PC-9 (cell line): ENCODE measurements around the gene FTO. TPM values are rescaled to one million over a fixed set of nuclear protein-coding genes. Genes with fewer than 3 reads are reported as not detected.

Experiments used
- BruUV-seq: library from RNA; stranded (reverse); fragments of 400-500 nt; replicated peaks from 2 replicates; lab custom pipeline; 2021; lab: Mats Ljungman, UMichigan
- CTCF ChIA-PET: fragments of 300-600 bp; sonication (Branson Sonifier 250); formaldehyde crosslinking; loops from one replicate; lab custom pipeline; 2022; ENCODE audit warnings: antibody characterized with exemption; lab: Charles Lee
- POLR2A ChIA-PET: fragments of 300-600 bp; sonication (Branson Sonifier 250); formaldehyde crosslinking; loops from one replicate; lab custom pipeline; 2022; ENCODE audit warnings: antibody characterized with exemption; ENCODE audit not compliant: unreplicated experiment; lab: Charles Lee
- DNase-seq, 2 experiments: peaks; one replicate each; pipeline versions ENCODE4 v3.0.0 to v3.0.0-alpha.2; 2015 to 2022; ENCODE audit warnings: mixed read lengths in 1 of 2
- H2AFZ ChIP-seq: fragments of 200-600 bp; sonication (generic); 2 replicates; pipeline ENCODE4 v1.8.1; 2017; ENCODE audit warnings: antibody characterized with exemption
- H3F3A ChIP-seq: fragments of 200-600 bp; sonication (generic); 2 replicates; pipeline ENCODE4 v1.8.1; 2017; ENCODE audit warnings: antibody characterized with exemption, mild to moderate bottlenecking, low read depth; ENCODE audit not compliant: insufficient read depth
- H3K27ac ChIP-seq: fragments of 200-600 bp; sonication (generic); 2 replicates; pipeline ENCODE4 v1.6.1; 2016; ENCODE audit warnings: mixed run types
- H3K27me3 ChIP-seq: fragments of 200-600 bp; sonication (generic); 2 replicates; pipeline ENCODE4 v1.6.1; 2016; ENCODE audit warnings: low read depth, mixed run types; ENCODE audit not compliant: insufficient read depth
- H3K36me3 ChIP-seq: fragments of 200-600 bp; sonication (generic); 2 replicates; pipeline ENCODE4 v1.6.1; 2016; ENCODE audit warnings: low read depth, mixed run types
- H3K4me1 ChIP-seq: fragments of 200-600 bp; sonication (generic); replicated peaks from 2 replicates; pipeline ENCODE4 v1.6.1; 2016; ENCODE audit warnings: mixed run types; ENCODE audit not compliant: insufficient read depth
- H3K4me2 ChIP-seq: fragments of 200-600 bp; sonication (generic); 2 replicates; pipeline ENCODE4 v1.6.1; 2017; ENCODE audit warnings: mixed run types
- H3K4me3 ChIP-seq: fragments of 200-600 bp; sonication (generic); 2 replicates; pipeline ENCODE4 v1.6.1; 2016; ENCODE audit warnings: mixed run types
- H3K79me2 ChIP-seq: fragments of 200-600 bp; sonication (generic); 2 replicates; pipeline ENCODE4 v1.6.1; 2017; ENCODE audit warnings: low read depth, mixed run types
- H3K9me2 ChIP-seq: fragments of 200-600 bp; sonication (generic); 2 replicates; pipeline ENCODE4 v1.8.1; 2017; ENCODE audit warnings: mild to moderate bottlenecking; ENCODE audit not compliant: insufficient read depth
- H3K9me3 ChIP-seq: fragments of 200-600 bp; sonication (generic); 2 replicates; pipeline ENCODE4 v1.8.1; 2016; ENCODE audit warnings: low read depth; ENCODE audit not compliant: insufficient read depth
- H4K20me1 ChIP-seq: fragments of 200-600 bp; sonication (generic); 2 replicates; pipeline ENCODE4 v1.8.1; 2017; ENCODE audit not compliant: insufficient read depth
- CTCF ChIP-seq: fragments of 200-600 bp; sonication (generic); conservative IDR thresholded peaks from 2 replicates; pipeline ENCODE4 v1.6.1; 2017; ENCODE audit warnings: mixed run types, antibody characterized with exemption, mild to moderate bottlenecking, moderate library complexity
- EZH2 ChIP-seq: fragments of 200-600 bp; sonication (generic); IDR thresholded peaks from 2 replicates; pipeline ENCODE4 v1.8.0; 2017; ENCODE audit warnings: antibody characterized with exemption, low read depth
- intact Hi-C: fragments of 100-400 bp; cut with micrococcal nuclease; formaldehyde crosslinking; loops from one replicate; pipeline ENCODE4 v1.10.0; 2022; ENCODE audit not compliant: unreplicated experiment
- total RNA-seq: library from RNA; stranded (reverse); gene quantifications from 2 replicates; pipeline ENCODE4 v1.2.3, GENCODE V29; 2021

Gene FTO
- total RNA-seq, 1 experiment from 2014 or later = 58.1 TPM

GRCh38 chr16:53866520-53866919 lies 162.6 kb downstream of the FTO start:
- DNase-seq = no peak
- 0 out of 2 replicates have a peak overlapping the region, but pooled peaks have one; percentile 86 for H3K27ac ChIP-seq
- H3K4me2 ChIP-seq = no peak overlapping the region
- CTCF ChIA-PET = no interaction called here
- H3K4me1 ChIP-seq = peaks cover 35% of the 10 kb centered on the region
- H3K79me2 ChIP-seq = no peaks in the 10 kb centered on the region
- H3K9me3 ChIP-seq = peaks cover 9% of the 10 kb centered on the region
- no peaks in the 10 kb centered on the region for H3K9me2 ChIP-seq
- TF ChIP-seq EZH2 = no peak
- TF ChIP-seq CTCF = no peak
- no peaks in the 10 kb centered on the region for H3K27me3 ChIP-seq
- BruUV-seq = no TSS peak
- H3K36me3 ChIP-seq = no peaks in the 10 kb centered on the region
- peaks cover 26% of the 10 kb centered on the region for H3F3A ChIP-seq
- H2AFZ ChIP-seq = no peak overlapping the region
- intact Hi-C loops = loop anchor here (10.0 kb wide), 1 partner anchor 82 kb away; no protein-coding TSS in a partner anchor
- no peak overlapping the region for H3K4me3 ChIP-seq
- H4K20me1 ChIP-seq = no peaks in the 10 kb centered on the region
- POLR2A ChIA-PET = no interaction called here

GRCh38 chr16:53870831-53871230 lies 166.9 kb downstream of the FTO start:
- no peak overlapping the region for H3K27ac ChIP-seq
- ChIA-PET POLR2A (no interaction called here), CTCF (no interaction called here)
- peaks cover 14% of the 10 kb centered on the region for H3K9me3 ChIP-seq
- no peak for DNase-seq
- no peaks in the 10 kb centered on the region for H3K36me3 ChIP-seq
- peaks cover 4% of the 10 kb centered on the region; the same call in 1 of the 2 replicates for H3F3A ChIP-seq
- peaks cover 11% of the 10 kb centered on the region for H3K4me1 ChIP-seq
- no peak overlapping the region for H2AFZ ChIP-seq
- TF ChIP-seq EZH2 (no peak), CTCF (no peak)
- no peaks in the 10 kb centered on the region for H3K79me2 ChIP-seq
- no peak overlapping the region for H3K4me3 ChIP-seq
- no TSS peak for BruUV-seq
- no peaks in the 10 kb centered on the region for H3K27me3 ChIP-seq
- H3K9me2 ChIP-seq = no peaks in the 10 kb centered on the region
- no peak overlapping the region for H3K4me2 ChIP-seq
- intact Hi-C loops = no loop called here
- no peaks in the 10 kb centered on the region for H4K20me1 ChIP-seq

- H3K79me2 ChIP-seq = no peaks in the 10 kb centered on the region
- POLR2A ChIA-PET = no interaction called here
- H3K36me3 ChIP-seq = no peaks in the 10 kb centered on the region
- no TSS peak for BruUV-seq
- no peak overlapping the region for H3K27ac ChIP-seq
- no peak overlapping the region for H3K4me3 ChIP-seq
- H3K9me3 ChIP-seq = peaks cover 14% of the 10 kb centered on the region
- no peak for TF ChIP-seq CTCF
- TF ChIP-seq EZH2 = no peak
- H3K4me1 ChIP-seq = no peaks in the 10 kb centered on the region
- H3F3A ChIP-seq = no peaks in the 10 kb centered on the region
- H4K20me1 ChIP-seq = no peaks in the 10 kb centered on the region
- intact Hi-C loops = no loop called here
- H3K9me2 ChIP-seq = no peaks in the 10 kb centered on the region
- no peak overlapping the region for H3K4me2 ChIP-seq
- CTCF ChIA-PET = no interaction called here
- DNase-seq = no peak
- no peak overlapping the region for H2AFZ ChIP-seq
- H3K27me3 ChIP-seq = no peaks in the 10 kb centered on the region
These were observed 168.6 kb downstream of the FTO start for GRCh38 chr16:53872248-53873221.
